ENCODE data around the gene FUT8. TPM values are rescaled to one million over a fixed set of nuclear protein-coding genes. Genes with fewer than 3 reads are reported as not detected.

Gene FUT8
- total RNA-seq, 1 donor from 2014 or later: 18.1 TPM

- no peak for DNase-seq (ENCODE audit: extremely low read depth, low read depth, low spot score)
These were observed 74.3 kb downstream of the FUT8 start for GRCh38 chr14:65486863-65487262.

GRCh38 chr14:65487783-65488494, 75.4 kb downstream of the FUT8 start:
- no peak for DNase-seq (ENCODE audit: extremely low read depth, low read depth, low spot score)

GRCh38 chr14:65491274-65491673, 78.7 kb downstream of the FUT8 start:
- no peak for DNase-seq (ENCODE audit: extremely low read depth, low read depth, low spot score)

- DNase-seq (ENCODE audit: extremely low read depth, low read depth, low spot score): no peak
These were observed 79.7 kb downstream of the FUT8 start for GRCh38 chr14:65492266-65492665.

GRCh38 chr14:65495196-65495595, 82.7 kb downstream of the FUT8 start:
- no peak for DNase-seq (ENCODE audit: extremely low read depth, low read depth, low spot score)

GRCh38 chr14:65496178-65496993, 83.9 kb downstream of the FUT8 start:
- DNase-seq (ENCODE audit: extremely low read depth, low read depth, low spot score): no peak

GRCh38 chr14:65499138-65499537, 86.6 kb downstream of the FUT8 start:
- no peak for DNase-seq (ENCODE audit: extremely low read depth, low read depth, low spot score)

GRCh38 chr14:65500075-65500474, 87.5 kb downstream of the FUT8 start:
- DNase-seq (ENCODE audit: extremely low read depth, low read depth, low spot score): no peak

- no peak for DNase-seq (ENCODE audit: extremely low read depth, low read depth, low spot score)
These were observed 88.8 kb downstream of the FUT8 start for GRCh38 chr14:65501328-65501727.

- DNase-seq (ENCODE audit: extremely low read depth, low read depth, low spot score): no peak
These were observed 90.2 kb downstream of the FUT8 start for GRCh38 chr14:65502676-65503124.

- no peak for DNase-seq (ENCODE audit: extremely low read depth, low read depth, low spot score)
These were observed 91.2 kb downstream of the FUT8 start for GRCh38 chr14:65503771-65504170.

GRCh38 chr14:65506801-65507200, 94.3 kb downstream of the FUT8 start:
- no peak for DNase-seq (ENCODE audit: extremely low read depth, low read depth, low spot score)

- no peak for DNase-seq (ENCODE audit: extremely low read depth, low read depth, low spot score)
These were observed 97.3 kb downstream of the FUT8 start for GRCh38 chr14:65509842-65510241.

GRCh38 chr14:65513671-65514070, 101.1 kb downstream of the FUT8 start:
- no peak for DNase-seq (ENCODE audit: extremely low read depth, low read depth, low spot score)

GRCh38 chr14:65517635-65518542, 105.4 kb downstream of the FUT8 start:
- DNase-seq (ENCODE audit: extremely low read depth, low read depth, low spot score): no peak

- no peak for DNase-seq (ENCODE audit: extremely low read depth, low read depth, low spot score)
These were observed 115.5 kb downstream of the FUT8 start for GRCh38 chr14:65528069-65528468.

- DNase-seq (ENCODE audit: extremely low read depth, low read depth, low spot score): no peak
These were observed 118.6 kb downstream of the FUT8 start for GRCh38 chr14:65531148-65531547.

GRCh38 chr14:65533736-65534404, 121.3 kb downstream of the FUT8 start:
- no peak for DNase-seq (ENCODE audit: extremely low read depth, low read depth, low spot score)

GRCh38 chr14:65536781-65537423, 124.4 kb downstream of the FUT8 start:
- no peak for DNase-seq (ENCODE audit: extremely low read depth, low read depth, low spot score)

- DNase-seq (ENCODE audit: extremely low read depth, low read depth, low spot score): no peak
These were observed 136.3 kb downstream of the FUT8 start for GRCh38 chr14:65548878-65549277.
